GM12801 (cell line): ENCODE measurements around the gene TOMT.
"Not testable (repeated sequence)": the region's sequence is repeated elsewhere in the genome, so short reads cannot be mapped to it uniquely, and the experiment has no call there.

Experiments used
- CTCF ChIP-seq: IDR thresholded peaks from one replicate; pipeline ENCODE4 v1.5.1; 2011; ENCODE audit warnings: control low read depth; ENCODE audit not compliant: insufficient read length; ENCODE audit errors: extremely low read depth

Gene TOMT

GRCh38 chr11:72127923-72128322, 22.2 kb downstream of the TOMT start:
- TF ChIP-seq CTCF, result no peak

GRCh38 chr11:72129381-72129780, 23.7 kb downstream of the TOMT start:
- TF ChIP-seq CTCF, result no peak

GRCh38 chr11:72132646-72133045, 26.9 kb downstream of the TOMT start:
- TF ChIP-seq CTCF, result no peak

GRCh38 chr11:72135473-72135872, 29.7 kb downstream of the TOMT start, which contains the start of gene FOLR3:
Gene FOLR3, plus strand, starts transcription at chr11:72135725. Its CDS starts 228 bp downstream, at chr11:72135953.
- TF ChIP-seq CTCF, result not testable (repeated sequence)

GRCh38 chr11:72135891-72136683, 30.4 kb downstream of the TOMT start:
- TF ChIP-seq CTCF, result no peak

GRCh38 chr11:72136684-72137262, 31.0 kb downstream of the TOMT start:
- no peak for TF ChIP-seq CTCF

GRCh38 chr11:72138821-72139390, 33.2 kb downstream of the TOMT start:
- TF ChIP-seq CTCF, result no peak
